GM10847 (cell line): ENCODE data around the gene POLR3E.

Experiments used
- POLR2A ChIP-seq: IDR thresholded peaks from 2 replicates; pipeline ENCODE4 v1.6.1; 2011; ENCODE audit not compliant: insufficient read length; ENCODE audit errors: extremely low read depth

POLR3E gene

GRCh38 chr16:22284637-22285036, 12.6 kb upstream of the POLR3E start:
- no peak for TF ChIP-seq POLR2A

- TF ChIP-seq POLR2A, result no peak
Observed at GRCh38 chr16:22285080-22285479, 12.1 kb upstream of the POLR3E start.

- no peak for TF ChIP-seq POLR2A
Observed at GRCh38 chr16:22291020-22291419, 6.2 kb upstream of the POLR3E start.

DNA sequence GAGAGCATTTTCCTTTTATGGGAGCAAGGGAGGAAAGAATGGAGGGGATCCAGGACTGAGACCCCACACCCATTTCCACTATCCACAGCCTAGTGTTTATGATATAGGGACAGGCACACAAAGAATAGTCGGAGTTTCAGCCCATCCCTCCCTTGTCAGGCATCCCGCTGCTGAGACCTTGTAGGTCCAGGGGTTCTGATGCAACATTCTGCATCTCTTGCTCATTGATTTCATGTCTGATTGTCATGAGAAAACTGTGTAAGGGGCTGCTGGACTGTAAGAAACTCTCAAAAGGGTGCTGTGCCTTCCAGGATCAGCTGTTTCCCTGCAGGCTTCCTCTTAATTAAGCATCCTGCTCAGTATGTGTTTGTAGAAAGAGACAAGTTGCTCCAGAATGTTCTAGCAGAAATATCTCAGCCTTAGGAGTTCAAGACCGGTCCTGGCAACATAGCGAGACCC, 5.3 kb upstream of the POLR3E start:
- TF ChIP-seq POLR2A, result no peak

- no peak for TF ChIP-seq POLR2A
Observed at GRCh38 chr16:22292320-22292719, 4.9 kb upstream of the POLR3E start.

GRCh38 chr16:22293137-22294106, 3.8 kb upstream of the POLR3E start:
- TF ChIP-seq POLR2A, result no peak

DNA sequence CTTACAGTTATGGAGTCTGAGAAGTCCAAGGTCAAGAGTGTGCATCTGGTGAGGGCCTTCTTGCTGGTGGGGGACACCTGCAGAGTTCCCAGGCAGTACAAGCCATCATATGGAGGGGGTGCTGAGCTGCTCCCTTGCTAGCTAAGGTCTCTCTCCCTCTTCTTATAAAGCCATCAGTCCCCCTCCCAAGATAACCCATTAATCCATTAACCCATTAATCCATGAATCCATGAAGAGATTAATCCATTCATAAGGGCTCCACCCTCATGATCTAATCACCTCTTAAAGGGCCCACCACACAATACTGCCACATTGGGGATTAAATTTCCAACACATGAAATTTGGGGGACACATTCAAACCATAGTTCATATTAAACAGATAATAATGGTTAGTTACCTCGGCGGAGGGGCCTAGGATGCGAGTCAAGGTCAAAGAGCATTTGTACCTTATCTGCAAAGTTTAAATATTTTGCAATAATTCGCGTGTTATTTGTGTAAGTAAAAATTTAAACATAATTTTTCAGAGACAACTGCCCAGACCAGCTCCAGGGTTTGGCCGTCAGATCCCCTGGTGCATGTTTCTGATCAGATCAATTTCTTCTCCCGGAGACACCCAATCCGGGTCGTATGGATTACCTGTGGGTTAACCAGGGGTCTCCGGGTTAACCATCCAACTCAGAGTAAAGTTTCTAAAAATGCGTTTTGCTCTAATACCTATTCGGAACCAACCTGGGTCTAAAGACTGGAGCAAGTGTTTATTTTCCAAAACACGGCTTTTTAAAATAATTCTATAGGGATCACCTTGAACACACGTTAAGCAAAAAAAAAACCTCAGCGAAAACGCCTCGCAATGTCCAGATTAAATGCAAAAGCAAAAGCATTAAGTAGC, 740 bp upstream of the POLR3E start:
- no peak for TF ChIP-seq POLR2A

- TF ChIP-seq POLR2A, result no peak
Observed at GRCh38 chr16:22297871-22298733, 893 bp downstream of the POLR3E start.

GRCh38 chr16:22299036-22299435, 1.8 kb downstream of the POLR3E start:
- TF ChIP-seq POLR2A, result no peak

DNA sequence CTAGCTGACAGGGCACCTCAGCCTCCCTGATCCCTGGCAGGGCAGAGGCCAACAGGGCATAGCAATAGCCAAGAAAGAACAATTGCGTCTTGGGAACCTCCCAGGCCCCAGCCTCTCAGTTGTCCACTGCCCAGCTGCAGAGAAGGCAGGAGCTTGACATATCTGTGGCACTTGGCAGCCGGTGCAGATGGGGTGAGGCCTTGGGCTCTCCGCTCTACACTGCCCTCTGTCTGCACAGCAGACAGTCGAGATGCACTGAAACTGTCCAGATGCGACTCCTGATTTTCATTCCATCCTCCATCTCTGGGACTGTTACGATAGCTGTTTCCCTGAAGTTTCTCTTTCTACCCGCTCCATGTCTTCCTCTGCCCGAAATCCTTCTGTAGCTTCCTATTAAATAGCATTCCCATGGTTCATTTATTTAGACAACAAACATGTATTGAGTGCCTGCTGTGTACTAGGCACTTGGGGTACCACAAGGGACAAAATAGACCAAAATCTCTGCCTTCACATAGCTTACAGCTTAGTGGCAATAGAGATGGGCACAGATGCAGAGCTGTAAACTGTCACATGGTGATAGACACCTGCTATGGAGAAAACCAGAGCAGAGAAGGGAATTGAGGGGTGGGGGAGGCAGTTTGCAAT, 3.3 kb downstream of the POLR3E start:
- no peak for TF ChIP-seq POLR2A

DNA sequence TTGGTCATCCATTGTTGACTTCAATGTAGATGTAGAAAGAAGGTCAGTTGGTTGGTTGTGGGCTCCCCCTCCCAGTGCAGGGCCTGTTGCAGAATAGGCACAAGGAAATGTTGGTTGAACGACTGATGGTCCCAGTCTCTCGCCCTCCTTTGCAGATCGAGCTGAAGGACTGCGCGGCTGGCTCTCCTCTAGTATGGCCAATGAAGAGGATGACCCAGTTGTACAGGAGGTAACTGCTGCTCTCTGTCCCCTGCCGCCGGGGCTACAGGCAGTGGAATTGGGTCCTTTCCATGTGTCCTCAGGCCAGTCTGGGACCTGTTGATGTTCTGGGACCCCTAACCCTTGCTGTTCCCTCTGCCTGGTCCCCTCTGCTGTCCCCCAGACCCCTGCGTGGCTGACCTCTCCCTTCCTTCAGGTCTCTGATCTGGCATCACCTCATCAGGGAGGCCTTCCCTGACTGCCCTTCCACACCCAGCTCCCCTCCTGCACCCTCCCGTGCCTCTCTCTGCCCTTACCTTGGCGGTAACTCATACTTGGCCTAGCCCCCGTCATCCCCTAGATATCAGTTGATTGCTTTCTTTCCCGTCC, 5.7 kb downstream of the POLR3E start:
- no peak for TF ChIP-seq POLR2A

GRCh38 chr16:22304411-22304810, 7.2 kb downstream of the POLR3E start:
- no peak for TF ChIP-seq POLR2A

GRCh38 chr16:22306788-22307187, 9.6 kb downstream of the POLR3E start:
- no peak for TF ChIP-seq POLR2A

DNA sequence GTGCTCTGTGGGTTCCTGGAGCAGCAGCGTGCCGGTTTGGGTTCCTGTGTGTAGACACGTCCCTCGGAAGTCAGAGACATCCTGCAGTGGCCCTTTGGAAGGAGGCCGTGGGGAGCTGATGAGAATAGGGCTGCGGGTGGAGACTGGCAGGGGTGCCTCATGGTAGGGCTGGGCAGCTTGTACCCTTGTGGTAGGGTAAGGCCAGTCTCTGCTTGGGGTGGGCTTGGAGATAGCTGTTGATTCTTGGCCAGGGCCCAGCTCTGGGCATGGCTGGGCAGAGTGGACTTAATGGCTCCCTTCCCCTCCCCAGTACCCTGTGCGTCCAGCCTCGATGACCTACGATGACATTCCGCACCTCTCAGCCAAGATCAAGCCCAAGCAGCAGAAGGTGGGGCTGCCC, 10.6 kb downstream of the POLR3E start:
- TF ChIP-seq POLR2A, result no peak

GRCh38 chr16:22308824-22309520, 11.8 kb downstream of the POLR3E start:
- TF ChIP-seq POLR2A, result no peak
